ENCODE data around the gene ARHGAP25. TPM values are rescaled to one million over a fixed set of nuclear protein-coding genes. Genes with fewer than 3 reads are reported as not detected.
A peak's percentile ranks its signal among the peaks of the same experiment; 100 is the strongest.

The ARHGAP25 gene
- polyA plus RNA-seq, 3 donors, result 20.8 to 56.8 (median 36.3) TPM

DNA sequence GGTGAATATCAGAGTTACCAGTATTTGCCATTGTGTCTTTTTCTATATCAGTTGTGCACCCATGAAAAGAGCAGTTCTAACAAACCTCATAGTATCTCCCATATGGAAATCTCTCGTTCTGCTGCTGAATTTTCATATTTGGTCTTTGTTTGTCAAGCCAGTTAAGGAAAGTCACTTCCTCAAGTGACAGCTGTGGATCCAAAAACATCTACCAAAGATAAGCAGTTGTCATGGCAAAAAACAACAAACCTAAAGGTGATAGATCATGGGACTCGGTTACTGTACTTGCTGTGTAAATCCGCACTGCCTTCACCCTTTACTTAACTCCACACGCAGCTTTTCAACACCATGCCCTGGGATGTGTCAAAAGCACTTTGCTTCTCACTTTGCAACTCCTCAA lies 119.3 kb downstream of the ARHGAP25 start:
- H3K27ac Mint-ChIP-seq, result no peak overlapping the region
- WGBS (ENCODE audit: insufficient coverage), result 95% methylated on average over 4 of the region's 4 CpGs
- no peaks in the 10 kb centered on the region for H3K36me3 ChIP-seq (replicated peaks in 1 of 2; ENCODE audit: control insufficient read depth in 1 of 2, insufficient read depth in 2 of 2, low read length in 2 of 2)
- H3K9me3 Mint-ChIP-seq, result no peaks in the 10 kb centered on the region
- no peaks in the 10 kb centered on the region for H3K79me2 ChIP-seq (ENCODE audit: insufficient read depth, low read length)
- H3K4me1 Mint-ChIP-seq, result peaks cover 41% of the 10 kb centered on the region
- TF ChIP-seq, protein P1, sequence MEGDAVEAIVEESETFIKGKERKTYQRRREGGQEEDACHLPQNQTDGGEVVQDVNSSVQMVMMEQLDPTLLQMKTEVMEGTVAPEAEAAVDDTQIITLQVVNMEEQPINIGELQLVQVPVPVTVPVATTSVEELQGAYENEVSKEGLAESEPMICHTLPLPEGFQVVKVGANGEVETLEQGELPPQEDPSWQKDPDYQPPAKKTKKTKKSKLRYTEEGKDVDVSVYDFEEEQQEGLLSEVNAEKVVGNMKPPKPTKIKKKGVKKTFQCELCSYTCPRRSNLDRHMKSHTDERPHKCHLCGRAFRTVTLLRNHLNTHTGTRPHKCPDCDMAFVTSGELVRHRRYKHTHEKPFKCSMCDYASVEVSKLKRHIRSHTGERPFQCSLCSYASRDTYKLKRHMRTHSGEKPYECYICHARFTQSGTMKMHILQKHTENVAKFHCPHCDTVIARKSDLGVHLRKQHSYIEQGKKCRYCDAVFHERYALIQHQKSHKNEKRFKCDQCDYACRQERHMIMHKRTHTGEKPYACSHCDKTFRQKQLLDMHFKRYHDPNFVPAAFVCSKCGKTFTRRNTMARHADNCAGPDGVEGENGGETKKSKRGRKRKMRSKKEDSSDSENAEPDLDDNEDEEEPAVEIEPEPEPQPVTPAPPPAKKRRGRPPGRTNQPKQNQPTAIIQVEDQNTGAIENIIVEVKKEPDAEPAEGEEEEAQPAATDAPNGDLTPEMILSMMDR (IDR thresholded peaks at IDR 0.05), result no peak
- no peak overlapping the region for H3K9ac ChIP-seq (ENCODE audit: insufficient read depth, low read length, poor library complexity, severe bottlenecking)
- no peak overlapping the region for H3K27ac ChIP-seq (ENCODE audit: low read depth in 1 of 2, low read length in 2 of 2)
- no peaks in the 10 kb centered on the region for H4K20me1 ChIP-seq (ENCODE audit: insufficient read depth, low read length)
- intact Hi-C loops (cut with micrococcal nuclease), result no loop called here
- no peak overlapping the region for H2AFZ ChIP-seq (ENCODE audit: insufficient read depth, low read depth, low read length, poor library complexity, severe bottlenecking)
- H3K27me3 ChIP-seq (ENCODE audit: control insufficient read depth in 2 of 2, insufficient read depth in 2 of 2, low read length in 2 of 2), result no peaks in the 10 kb centered on the region
- no peaks in the 10 kb centered on the region for H3K9me3 ChIP-seq (replicated peaks in 1 of 2; ENCODE audit: control insufficient read depth in 1 of 2, insufficient read depth in 1 of 2, low read length in 2 of 2)
- no peaks in the 10 kb centered on the region for H3K36me3 Mint-ChIP-seq
- H3K4me3 ChIP-seq (replicated peaks in 1 of 3; ENCODE audit: low read depth in 2 of 3, low read length in 3 of 3), result no peak overlapping the region
- peaks cover 28 to 37% of the 10 kb centered on the region in 2 donors for H3K4me1 ChIP-seq (ENCODE audit: control insufficient read depth in 1 of 2, insufficient read depth in 2 of 2, low read length in 2 of 2)
- H3K27me3 Mint-ChIP-seq (ENCODE audit: low read depth in 3 of 3), result no peaks in the 10 kb centered on the region
- H3K4me2 ChIP-seq (replicated peaks; ENCODE audit: extremely low read depth, low read length, poor library complexity, severe bottlenecking), result no peak overlapping the region
- DNase-seq, result no peak
- H3K4me3 Mint-ChIP-seq, result no peak overlapping the region

DNA sequence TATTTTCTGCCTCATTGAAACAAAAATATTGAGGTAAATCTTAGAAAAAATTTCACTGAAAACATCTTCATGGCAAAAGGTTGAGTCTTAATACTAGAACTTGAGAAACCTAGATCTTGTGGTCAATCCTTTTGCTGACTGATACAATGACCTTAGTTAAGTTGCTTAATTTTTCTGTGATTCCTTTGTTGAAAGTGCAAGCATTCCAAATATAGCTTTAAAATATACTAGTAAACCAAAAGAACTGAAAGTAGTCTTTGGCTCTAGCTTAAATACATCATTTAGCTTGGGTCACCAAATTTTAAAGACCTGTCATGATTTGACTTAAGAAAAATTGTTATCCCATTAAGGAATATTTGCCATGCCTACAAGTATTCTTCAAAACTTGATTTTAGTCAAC lies 119.9 kb downstream of the ARHGAP25 start:
- Mint-ChIP-seq H3K4me1 (peaks cover 47% of the 10 kb centered on the region), H3K9me3 (no peaks in the 10 kb centered on the region), H3K27ac (peak overlapping the region in 3 of 7 donors; percentile 9 to 82 (median 69)), H3K27me3 (ENCODE audit: low read depth in 3 of 3) (no peaks in the 10 kb centered on the region), H3K36me3 (no peaks in the 10 kb centered on the region), H3K4me3 (no peak overlapping the region)
- no peaks in the 10 kb centered on the region for H3K9me3 ChIP-seq (replicated peaks in 1 of 2; ENCODE audit: control insufficient read depth in 1 of 2, insufficient read depth in 1 of 2, low read length in 2 of 2)
- no peaks in the 10 kb centered on the region for H3K79me2 ChIP-seq (ENCODE audit: insufficient read depth, low read length)
- H2AFZ ChIP-seq (ENCODE audit: insufficient read depth, low read depth, low read length, poor library complexity, severe bottlenecking), result no peak overlapping the region
- peaks cover 33 to 41% of the 10 kb centered on the region in 2 donors for H3K4me1 ChIP-seq (ENCODE audit: control insufficient read depth in 1 of 2, insufficient read depth in 2 of 2, low read length in 2 of 2)
- no peaks in the 10 kb centered on the region for H3K36me3 ChIP-seq (replicated peaks in 1 of 2; ENCODE audit: control insufficient read depth in 1 of 2, insufficient read depth in 2 of 2, low read length in 2 of 2)
- no peak overlapping the region for H3K9ac ChIP-seq (ENCODE audit: insufficient read depth, low read length, poor library complexity, severe bottlenecking)
- H3K27ac ChIP-seq (ENCODE audit: low read depth in 1 of 2, low read length in 2 of 2), result no peak overlapping the region
- no peak overlapping the region for H3K4me3 ChIP-seq (replicated peaks in 1 of 3; ENCODE audit: low read depth in 2 of 3, low read length in 3 of 3)
- TF ChIP-seq, protein P1 (IDR thresholded peaks at IDR 0.05), result no peak
- intact Hi-C loops (cut with micrococcal nuclease), result no loop called here
- DNase-seq, result peak in 2 of 3 donors; percentile 23 to 26
- no peaks in the 10 kb centered on the region for H4K20me1 ChIP-seq (ENCODE audit: insufficient read depth, low read length)
- no peaks in the 10 kb centered on the region for H3K27me3 ChIP-seq (ENCODE audit: control insufficient read depth in 2 of 2, insufficient read depth in 2 of 2, low read length in 2 of 2)
- no peak overlapping the region for H3K4me2 ChIP-seq (replicated peaks; ENCODE audit: extremely low read depth, low read length, poor library complexity, severe bottlenecking)

Data from CD14-positive monocyte (primary cell).